Embryonic facial prominence (tissue), 1 donor: ENCODE measurements around the gene RTN4IP1.
"Not testable (repeated sequence)": the region's sequence is repeated elsewhere in the genome, so short reads cannot be mapped to it uniquely, and the experiment has no call there.

ENCODE experiments used
- DNase-seq: peaks from one replicate; pipeline ENCODE4 v3.0.0-alpha.2; 2016; ENCODE audit errors: extremely low spot score

Gene RTN4IP1

GRCh38 chr6:106628658-106629102 is 618 bp downstream of the RTN4IP1 start:
- DNase-seq, result no peak

GRCh38 chr6:106627760-106628159 is 1.5 kb downstream of the RTN4IP1 start:
- DNase-seq, result not testable (repeated sequence)

DNA sequence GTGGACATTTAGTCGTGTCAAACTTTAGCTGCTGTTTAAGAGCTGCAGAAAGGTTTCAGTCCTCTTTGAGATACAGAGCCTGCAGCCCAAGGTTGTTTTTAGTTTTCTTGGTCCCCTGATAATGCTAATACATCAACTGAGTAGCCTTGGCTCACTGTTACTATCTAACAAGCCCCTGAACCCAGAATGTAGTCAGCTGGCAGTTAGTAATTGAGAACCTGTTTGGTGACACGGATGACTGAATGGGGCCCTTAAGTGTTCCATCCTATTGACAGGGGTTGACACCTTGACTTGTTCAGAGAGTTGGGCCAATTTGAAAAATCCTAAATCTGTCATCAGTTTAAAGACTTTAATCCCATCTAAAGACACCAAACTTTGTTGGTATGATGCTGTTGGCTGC is 2.8 kb downstream of the RTN4IP1 start:
- no peak for DNase-seq

GRCh38 chr6:106623039-106623438 is 6.3 kb downstream of the RTN4IP1 start:
- no peak for DNase-seq

DNA sequence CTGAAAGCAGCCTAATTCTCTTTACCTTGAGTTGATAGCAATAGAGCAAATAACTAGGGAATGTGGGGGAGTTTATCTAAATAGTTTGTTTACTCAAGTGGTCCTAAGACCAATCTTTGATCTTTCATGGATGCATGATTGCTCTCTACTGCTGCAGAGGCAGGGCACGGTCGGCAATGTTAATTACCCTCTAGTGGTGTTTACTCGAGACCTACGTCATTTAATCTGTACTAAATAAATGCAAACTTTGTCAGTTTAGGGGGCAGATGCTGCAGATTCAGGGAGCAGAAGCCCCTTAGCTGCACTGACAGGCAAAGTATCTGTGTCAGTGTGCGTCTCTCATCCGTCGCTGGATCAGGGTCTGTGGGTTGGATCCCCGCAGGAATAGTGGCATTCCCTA is 6.9 kb downstream of the RTN4IP1 start:
- DNase-seq, result no peak

DNA sequence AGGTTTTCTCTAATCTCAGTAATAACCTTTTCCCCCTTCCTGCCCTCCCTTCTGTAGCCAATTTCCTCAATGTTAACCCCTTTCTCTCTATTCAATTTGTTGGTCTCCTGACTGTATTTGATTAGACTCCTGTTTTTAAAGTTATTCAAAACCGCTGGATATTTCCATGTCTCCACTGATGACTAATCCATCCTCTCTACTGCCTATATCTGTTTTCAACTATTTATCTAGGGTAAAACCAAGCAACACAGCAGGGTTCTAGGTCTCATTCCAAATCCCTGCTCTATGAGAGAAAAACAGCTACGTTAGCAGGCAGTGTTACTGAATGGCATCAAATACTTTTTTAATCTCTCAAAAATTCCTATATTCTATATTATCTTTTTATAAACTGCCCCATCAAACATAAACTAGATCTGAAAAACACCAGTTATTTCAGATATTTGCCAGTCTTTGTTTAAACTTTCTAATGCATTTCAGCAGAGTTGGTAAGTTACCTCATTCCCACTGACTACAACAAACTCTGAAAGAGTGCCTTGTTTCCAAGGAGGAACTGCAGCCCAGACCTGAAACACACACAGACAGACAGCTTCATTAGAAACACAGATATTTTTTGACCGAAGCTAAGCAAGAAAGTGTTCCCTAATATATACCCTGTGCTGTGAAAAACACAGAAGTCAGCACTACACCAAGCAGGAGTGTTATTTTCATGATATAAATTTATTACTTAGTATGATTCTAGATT is 8.2 kb downstream of the RTN4IP1 start:
- no peak for DNase-seq

GRCh38 chr6:106619223-106619622 is 10.1 kb downstream of the RTN4IP1 start:
- DNase-seq, result no peak

DNA sequence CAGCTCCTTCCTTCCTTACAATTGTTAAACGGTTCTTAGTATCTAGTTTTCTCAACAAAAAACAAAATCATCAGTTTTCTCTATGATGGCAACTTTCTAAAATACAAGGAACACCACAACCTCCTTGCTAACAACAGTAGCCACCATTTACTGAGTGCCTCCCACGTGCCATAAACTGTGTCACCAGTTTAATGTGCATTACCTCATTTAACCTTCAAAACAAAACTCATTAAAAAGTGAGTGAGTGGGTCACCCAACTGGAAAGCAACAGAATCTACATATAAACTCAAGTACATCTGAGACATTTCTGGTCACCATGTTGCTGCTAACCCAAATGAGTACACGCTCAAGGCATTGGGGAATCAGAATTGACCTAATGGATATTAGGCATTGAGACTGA is 11.0 kb downstream of the RTN4IP1 start:
- DNase-seq, result no peak

- no peak for DNase-seq
Observed at GRCh38 chr6:106617857-106618256, 11.4 kb downstream of the RTN4IP1 start.

DNA sequence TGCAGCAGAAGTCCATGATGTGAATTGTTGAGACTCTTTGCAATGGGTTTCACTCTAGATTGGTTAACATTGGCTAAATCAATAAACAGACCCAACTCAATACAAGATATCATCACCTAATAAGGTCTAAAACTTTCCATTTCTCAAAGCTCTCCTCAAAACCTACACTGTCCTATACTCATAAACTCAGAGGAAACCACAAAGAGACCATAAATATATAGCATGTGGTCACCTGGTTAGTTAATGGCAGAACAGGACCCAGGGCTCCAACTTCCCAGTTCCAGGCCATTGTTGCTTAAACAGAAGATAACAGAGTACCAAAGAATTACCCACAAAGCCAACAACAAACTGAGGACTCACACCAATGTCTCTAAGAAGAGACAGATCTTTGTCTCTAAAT is 12.0 kb downstream of the RTN4IP1 start:
- DNase-seq, result no peak

- DNase-seq, result no peak
Observed at GRCh38 chr6:106614592-106615257, 14.6 kb downstream of the RTN4IP1 start.

- no peak for DNase-seq
Observed at GRCh38 chr6:106614166-106614565, 15.1 kb downstream of the RTN4IP1 start.

DNA sequence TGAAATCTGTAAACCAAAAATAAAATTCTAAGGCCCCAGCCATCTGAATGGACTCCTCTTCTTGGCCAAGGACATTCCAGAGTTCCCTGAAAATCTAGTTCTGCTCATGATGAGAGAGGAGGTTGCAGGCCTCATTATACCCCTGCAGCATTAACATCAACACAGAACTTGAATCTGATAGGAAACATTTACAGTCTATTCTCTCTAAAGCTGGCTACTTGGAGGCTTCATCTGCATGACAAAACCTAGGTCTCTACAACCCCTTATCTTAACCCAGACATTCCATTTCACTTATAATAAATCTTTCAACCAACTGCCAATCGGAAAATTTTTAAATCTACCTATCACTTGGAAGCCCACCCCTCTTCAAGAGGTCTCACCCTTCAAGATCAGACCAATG is 15.7 kb downstream of the RTN4IP1 start:
- no peak for DNase-seq

DNA sequence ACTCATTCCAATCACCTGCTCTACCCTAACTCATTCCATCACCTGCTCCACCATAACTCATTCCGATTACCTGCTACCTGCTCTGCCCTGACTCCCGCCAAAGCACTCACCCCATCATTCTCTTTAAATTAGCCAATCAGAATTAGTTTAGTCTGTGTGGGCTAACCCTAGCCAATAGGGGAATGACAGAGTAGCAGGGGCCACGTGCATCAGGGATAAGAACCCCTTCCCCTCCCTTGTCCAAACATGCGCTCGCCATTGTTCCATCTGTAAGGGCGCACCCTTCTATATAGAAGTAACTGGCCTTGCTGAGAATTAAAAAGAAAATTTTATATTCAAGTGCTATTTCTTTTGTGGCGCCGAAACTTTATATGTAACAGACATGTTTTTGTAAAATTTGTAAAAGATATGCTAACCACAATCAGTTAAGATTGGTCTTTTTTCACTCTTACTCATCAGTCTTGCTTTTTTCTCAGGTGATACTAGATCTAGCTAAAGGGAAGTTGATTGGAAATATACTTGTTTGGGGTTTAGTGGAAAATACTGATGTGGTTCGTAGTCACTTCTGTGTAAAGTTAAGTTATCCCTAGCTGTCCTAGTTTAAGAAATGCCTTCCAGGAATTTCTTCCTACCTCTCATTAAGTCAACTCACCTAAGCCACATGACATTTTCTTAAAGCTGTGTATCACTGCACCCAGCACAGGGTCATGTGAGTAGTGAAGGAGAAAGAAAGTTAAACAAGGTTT is 16.5 kb downstream of the RTN4IP1 start:
- no peak for DNase-seq

DNA sequence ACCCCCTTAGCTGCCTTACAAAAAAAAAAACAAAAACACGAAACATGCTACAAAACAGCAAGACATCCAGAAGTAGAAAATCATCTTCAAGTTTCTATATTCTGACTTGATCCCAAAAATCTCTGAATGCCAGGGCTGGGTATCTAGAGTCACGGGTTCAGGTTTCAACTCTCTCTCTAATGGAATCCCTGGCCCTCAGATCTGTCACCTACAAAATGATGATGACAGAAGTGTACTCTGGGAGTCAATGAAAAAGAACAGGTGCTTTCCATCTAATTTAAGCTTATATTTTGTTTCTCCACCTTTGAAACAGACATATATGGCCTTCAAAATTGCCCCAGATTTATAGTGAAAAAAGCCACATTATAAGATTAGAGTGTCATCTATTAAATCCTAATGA is 18.3 kb downstream of the RTN4IP1 start:
- DNase-seq, result no peak

- no peak for DNase-seq
Observed at GRCh38 chr6:106609699-106610098, 19.6 kb downstream of the RTN4IP1 start.

DNA sequence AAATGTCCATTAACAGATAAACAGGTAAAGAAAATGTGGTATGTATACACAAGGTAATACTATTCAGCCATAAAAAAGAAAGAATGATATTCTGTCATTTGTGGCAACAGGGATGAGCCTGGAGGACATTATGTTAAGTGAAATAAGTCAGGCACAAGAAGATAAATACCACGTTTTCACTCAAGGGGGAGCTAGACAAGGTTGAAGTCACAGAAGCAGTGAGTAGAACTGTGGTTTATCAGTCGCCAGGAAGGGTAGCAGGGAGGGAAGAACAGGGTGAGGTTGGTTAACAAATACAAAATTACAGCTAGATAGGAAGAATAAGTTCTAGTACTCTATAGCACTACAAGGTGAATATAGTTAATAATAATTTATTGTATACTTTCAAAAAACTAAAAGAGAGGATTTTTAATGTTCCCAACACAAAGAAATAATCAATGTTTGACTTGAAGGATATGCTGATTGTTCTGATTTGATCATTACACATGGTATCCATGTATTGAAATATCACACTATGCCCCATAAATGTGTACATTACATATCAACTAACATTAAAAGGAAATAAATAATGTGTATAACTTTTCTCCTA is 21.1 kb downstream of the RTN4IP1 start:
- DNase-seq, result no peak

DNA sequence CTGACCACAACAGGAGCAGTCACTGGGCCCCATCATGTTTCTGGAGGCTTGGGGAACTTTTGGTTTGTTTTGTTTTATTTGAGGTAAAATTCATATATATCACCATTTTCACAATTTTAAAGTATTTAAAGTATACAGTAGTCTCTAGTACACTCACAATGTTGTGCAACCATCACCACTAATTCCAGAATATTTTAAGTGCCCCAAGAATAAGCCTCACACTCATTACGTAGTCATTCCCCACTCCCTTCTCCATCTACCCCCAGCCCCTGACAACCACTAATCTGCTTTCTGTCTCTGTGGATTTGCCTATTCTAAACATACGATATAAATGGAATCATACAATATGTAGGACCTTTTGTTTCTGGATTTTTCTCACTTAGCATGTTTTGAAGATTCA is 29.0 kb downstream of the RTN4IP1 start:
- no peak for DNase-seq

- no peak for DNase-seq
Observed at GRCh38 chr6:106599440-106599839, 29.9 kb downstream of the RTN4IP1 start.

GRCh38 chr6:106591111-106591825 is 38.0 kb downstream of the RTN4IP1 start:
- DNase-seq, result no peak

DNA sequence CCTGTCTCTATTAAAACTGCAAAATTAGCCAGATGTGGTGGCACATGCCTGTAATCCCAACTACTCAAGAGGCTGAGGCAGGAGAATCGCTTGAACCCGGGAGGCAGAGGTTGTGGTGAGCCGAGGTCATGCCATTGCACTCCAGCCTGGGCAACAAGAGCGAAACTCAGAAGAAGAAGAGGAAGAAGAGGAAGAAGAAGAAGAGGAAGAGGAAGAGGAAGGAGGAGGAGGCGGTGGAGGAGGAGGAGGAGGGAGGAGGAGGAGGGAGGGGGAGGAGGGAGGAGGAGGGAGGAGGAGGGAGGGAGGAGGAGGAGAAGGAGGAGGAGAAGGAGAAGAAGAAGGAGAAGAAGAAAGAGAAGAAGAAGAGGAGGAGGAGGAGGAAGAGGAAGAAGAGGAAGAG is 40.4 kb downstream of the RTN4IP1 start:
- DNase-seq, result not testable (repeated sequence)
